ENCODE data around the gene SLC46A1.

The SLC46A1 gene

GRCh38 chr17:28348979-28349378 lies 57.0 kb downstream of the SLC46A1 start:
- no peak for DNase-seq

- DNase-seq, result peak; percentile 51
Observed at GRCh38 chr17:28347261-28347891, 58.6 kb downstream of the SLC46A1 start.

DNA sequence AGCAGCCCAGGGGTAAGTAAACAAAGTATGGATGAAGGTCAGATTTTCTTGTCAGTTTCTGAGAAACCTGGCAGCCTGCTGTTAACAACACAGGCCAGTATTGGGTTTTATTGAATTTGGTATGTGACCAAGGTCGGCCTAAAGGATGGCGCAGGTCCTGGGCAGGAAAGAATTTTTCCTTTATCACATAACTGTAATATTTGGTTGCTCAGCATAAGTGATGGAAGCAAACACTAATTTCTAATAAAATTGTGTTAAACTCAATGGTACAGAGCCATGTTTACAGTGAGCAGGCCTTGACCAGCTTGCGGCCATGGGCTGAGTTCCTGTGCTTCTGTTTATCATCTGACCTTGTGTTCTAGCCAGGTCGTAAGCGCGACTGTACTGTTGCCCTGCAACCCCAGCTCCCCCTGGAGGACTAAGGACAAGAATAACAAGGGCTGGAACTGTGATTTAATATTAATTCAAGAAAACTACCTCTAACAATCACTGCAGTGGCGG lies 59.2 kb downstream of the SLC46A1 start:
- no peak for DNase-seq

DNA sequence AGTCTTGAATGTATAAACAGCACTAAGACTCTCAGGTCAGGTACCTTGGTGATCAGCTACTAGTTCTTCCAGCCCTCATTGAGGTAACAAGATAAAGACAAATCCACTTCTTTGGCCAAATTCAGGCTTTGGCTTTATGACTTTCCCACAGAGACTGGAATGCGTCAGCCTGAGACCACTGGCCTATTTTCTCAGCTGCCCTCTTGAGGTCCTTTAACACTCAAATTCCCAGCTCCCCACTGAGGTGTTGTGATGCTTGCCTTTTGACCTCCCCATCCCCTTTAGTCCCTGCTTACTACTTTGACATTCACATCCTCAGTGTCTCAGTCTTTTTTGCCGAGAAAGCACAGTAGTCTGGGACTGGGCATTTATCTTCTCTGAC lies 59.8 kb downstream of the SLC46A1 start:
- DNase-seq, result no peak

GRCh38 chr17:28345419-28346198 lies 60.4 kb downstream of the SLC46A1 start:
- DNase-seq, result no peak
